ENCODE measurements around the gene CAMTA1.
A peak's percentile ranks its signal among the peaks of the same experiment; 100 is the strongest.

Gene CAMTA1

GRCh38 chr1:6777813-6778212 lies 7.4 kb upstream of the CAMTA1 start:
- no peak for DNase-seq

- DNase-seq, result no peak
These were observed 6.0 kb upstream of the CAMTA1 start for GRCh38 chr1:6779089-6779805.

DNA sequence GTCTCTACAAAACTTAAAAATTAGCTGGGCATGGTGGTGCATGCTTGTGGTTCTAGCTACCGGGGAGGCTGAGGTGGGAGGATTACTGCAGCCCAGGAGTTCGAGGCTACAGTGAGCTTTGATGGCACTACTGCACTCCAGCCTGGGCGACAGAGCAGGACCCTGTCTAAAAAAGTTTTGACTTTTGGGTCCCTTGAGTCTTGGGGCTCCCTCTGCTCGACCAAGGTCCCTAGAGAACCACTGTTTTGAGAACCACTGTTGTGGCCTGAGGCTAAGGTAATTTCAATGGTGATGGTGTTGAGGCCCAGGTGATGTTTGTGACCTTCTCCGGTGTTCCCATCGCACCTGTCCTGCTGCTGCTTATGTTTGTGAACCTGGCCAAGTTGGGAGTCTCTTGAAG lies 3.1 kb upstream of the CAMTA1 start:
- no peak for DNase-seq

DNA sequence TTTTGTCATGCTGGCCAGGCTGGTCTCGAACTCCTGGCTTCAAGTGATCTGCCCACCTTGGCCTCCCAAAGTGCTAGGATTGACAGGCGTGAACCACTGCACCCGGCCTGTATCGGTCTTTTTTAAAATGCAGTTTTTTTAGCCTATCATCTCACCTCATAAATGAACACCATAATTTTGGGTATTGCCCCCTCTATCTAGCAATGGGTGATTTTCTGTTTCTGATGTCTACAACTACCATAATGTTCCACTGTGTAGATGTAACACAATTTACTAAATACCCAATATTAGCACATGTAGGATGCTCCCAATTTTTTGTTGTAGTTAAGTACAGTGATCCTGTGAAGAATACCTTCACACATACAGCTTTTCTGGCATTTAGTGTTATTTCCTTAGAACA lies 2.0 kb upstream of the CAMTA1 start:
- DNase-seq, result no peak

DNA sequence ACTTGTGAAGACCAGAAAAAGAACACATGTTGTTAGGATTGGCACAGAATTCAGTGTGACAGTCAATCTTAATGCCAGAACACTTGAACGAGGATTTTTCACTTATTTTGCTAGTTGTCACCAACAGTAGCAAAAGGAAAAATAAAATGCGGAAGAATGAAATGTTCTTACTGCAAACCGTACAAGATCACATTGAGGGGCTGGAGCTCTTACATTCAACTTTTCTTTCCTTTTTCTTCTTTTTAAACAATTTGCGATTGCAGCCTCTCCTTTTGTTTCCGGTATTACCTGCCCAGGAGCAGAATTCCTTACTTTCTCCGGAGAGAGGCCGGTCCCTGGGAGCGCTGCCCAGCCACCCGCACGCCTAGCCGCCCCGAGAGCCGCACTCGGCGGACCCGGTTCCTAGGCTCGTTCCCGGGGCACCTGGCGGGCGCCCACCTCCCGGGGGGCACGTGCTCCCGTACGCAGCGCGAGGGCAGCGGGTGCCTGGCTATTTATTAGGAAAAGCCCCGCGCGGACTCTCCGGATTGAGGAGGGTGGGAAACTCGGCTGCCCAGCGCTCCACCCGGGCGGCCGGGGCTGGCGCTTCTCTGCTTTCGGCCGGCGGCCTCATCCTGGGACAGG lies 1.2 kb upstream of the CAMTA1 start:
- no peak for DNase-seq

DNA sequence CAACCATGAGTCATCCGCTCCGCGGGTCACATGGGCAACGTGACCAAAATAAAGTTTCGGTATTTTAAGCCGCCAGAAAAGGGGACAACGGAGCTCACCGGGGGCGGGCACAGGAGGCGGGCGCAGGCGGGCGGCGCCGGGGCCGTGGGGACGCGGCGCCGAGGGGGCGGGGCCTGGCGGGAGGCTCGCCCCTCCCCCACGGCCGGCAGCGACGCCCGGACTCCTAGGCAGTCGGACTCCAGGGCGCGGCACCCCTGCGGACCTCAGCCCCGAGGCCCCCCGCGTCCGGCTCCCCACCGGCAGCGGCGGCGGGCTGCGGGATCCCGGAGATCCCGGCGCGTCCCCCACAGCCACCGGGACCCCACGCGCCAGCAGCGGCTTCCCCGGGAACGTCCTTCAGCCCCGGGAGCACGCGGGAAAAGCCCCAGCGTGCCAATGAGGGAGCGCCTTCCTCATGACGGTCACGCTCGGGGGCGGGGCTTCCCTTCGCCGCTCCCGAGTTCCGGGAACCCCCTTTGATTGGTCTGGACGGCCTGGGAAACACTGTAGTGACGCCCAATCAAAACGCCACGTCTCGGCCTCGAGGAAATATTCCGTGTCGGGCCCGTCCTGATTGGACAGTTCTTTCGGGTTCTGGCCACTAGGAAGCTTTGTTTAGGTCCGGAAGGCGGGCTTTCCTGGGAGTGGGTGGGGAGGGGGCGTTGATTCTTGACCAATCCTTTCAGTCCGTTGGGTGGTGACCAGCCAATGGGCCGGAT lies 515 bp upstream of the CAMTA1 start:
- peak; percentile 98 for DNase-seq

DNA sequence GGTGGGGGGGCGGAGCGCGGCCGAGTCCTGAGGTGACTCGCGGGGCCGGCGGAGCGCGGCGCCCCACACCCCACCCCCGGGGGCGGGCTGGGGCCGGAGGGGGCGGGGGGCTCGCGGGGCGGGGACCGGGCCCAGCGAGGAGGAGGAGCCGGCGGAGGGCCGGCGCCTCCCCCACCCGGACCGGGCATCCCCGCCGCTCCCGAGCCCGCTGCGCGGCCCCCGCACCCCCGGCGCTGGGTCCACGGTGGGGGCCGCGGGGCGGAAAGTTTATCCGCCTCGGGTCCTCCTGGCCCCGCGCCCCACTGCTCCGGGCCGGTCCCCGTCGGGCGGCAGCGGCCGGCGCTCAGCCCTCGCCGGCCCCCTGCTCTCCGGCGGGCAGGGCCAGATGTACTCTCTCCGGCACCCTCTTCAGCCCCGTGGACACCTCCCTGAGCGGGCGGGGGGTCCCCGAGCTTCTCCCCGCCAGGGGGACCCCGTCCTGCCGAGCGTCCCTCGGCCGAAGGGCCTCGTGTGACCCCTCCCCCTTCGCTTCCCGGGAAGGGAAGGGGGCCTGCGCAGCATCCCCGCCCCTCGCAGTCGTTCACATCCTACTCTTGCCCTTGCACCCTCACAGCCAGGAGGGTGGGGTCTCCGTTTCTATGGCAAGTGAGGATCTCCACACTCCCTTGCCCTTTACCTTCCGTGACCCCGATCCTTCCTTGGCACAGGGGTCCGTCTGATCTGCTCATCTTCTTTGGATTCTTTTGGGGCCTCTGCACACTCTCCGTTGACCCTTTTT lies 663 bp downstream of the CAMTA1 start:
- DNase-seq, result no peak

- no peak for DNase-seq
These were observed 3.7 kb downstream of the CAMTA1 start for GRCh38 chr1:6788946-6789345.

DNA sequence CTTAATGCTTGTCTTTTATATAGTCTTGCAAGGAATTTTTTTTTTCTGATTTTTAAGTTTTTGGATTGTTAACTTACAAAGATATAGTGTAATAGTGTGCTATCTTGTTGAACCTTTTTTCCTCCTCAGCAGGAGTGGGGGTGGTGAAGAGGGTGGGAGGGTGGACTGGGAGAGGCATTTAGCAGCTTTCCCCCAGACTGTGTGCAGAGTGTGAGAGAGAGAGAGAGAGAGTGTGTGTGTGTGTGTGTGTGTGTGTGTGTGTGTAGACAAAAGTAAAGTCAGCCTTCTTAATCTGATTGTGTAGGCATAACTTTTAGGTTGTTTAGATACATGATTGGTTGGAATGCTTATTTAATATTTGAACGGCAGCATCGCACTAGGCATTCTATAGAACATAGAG lies 4.9 kb downstream of the CAMTA1 start:
- DNase-seq, result no peak

- DNase-seq, result no peak
These were observed 8.9 kb downstream of the CAMTA1 start for GRCh38 chr1:6794164-6794563.

DNA sequence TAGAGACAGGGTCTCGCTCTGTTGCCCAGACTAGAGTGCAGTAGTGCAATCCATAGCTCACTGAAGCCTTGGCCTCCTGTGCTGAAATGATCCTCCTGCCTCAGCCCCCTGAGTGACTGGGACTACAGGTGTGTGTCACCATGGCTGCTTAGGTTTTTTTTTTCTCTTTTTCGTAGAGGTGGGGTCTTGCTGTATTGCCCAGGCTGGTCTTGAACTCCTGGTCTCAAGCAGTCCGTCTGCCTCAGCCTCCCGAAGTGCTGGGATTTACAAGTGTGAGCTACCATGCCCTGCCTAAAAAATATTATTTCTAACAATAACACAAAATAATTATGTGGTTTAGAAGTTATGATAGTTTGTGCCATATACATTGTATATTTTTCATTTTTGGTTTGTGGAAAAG lies 9.9 kb downstream of the CAMTA1 start:
- DNase-seq, result no peak

- DNase-seq, result no peak
These were observed 10.4 kb downstream of the CAMTA1 start for GRCh38 chr1:6795661-6796060.

- DNase-seq, result no peak
These were observed 10.8 kb downstream of the CAMTA1 start for GRCh38 chr1:6796095-6796494.

- no peak for DNase-seq
These were observed 14.2 kb downstream of the CAMTA1 start for GRCh38 chr1:6799499-6799898.

DNA sequence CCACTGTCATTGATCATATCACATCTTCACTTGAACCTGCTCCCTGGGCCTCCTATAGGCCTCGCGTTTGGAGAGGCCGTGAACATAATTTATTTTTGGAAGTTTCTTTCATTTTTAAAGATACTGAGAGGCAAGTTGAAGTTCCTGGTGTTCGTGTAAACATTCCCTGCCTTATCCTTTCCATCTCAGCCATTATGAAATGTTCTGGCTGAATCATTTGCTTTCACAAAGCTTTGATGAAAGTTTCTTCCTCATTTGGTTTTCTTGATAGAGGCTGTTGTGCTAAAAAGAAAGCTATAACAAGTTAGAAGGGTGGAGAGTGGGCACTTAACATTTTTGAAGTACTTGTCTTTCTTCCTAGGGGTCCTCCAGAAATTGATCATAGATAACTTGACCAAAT lies 15.5 kb downstream of the CAMTA1 start:
- DNase-seq, result no peak

GRCh38 chr1:6801199-6801598 lies 15.9 kb downstream of the CAMTA1 start:
- DNase-seq, result no peak

DNA sequence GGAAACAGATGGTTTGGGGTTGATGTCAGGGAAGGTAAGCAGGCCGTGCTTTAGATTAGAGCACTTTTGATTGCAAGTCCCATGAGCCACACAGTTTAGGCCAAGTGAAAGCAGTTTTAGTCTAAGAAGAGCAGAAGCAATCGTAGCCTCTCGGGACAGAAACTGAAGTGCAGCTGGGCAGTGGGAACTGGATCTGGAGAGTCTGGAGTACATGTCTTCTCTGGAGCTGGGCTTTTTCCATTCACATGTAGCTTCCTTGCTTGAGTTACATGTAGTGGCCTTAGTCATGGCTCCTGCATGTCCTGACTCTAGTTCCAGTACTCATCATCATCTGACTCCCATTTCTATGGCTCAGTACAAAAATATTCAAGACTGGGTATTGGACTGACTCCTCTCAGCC lies 16.7 kb downstream of the CAMTA1 start:
- no peak for DNase-seq

GRCh38 chr1:6802454-6802853 lies 17.2 kb downstream of the CAMTA1 start:
- DNase-seq, result no peak

GRCh38 chr1:6802893-6803292 lies 17.6 kb downstream of the CAMTA1 start:
- no peak for DNase-seq

- DNase-seq, result no peak
These were observed 18.1 kb downstream of the CAMTA1 start for GRCh38 chr1:6803357-6803756.

DNA sequence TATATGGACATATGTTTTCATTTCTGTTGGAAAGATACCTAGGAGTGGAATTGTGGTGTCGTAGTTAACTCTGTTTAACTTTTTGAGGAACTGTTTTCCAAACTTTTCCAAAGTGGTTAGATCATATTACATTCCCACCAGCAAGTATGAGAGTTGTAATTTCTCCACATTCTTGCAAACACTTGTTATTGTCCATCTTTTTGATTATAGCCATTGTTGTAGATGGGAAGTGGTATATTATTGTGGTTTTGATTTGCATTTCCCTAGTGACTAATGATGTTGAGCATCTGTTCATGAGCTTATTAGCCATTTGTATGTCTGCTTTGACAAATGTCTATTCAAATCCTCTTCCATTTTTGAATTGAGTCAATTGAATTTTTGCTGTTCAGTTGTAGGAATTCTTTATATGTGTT lies 19.8 kb downstream of the CAMTA1 start:
- DNase-seq, result no peak

GRCh38 chr1:6807782-6808181 lies 22.5 kb downstream of the CAMTA1 start:
- no peak for DNase-seq

DNA sequence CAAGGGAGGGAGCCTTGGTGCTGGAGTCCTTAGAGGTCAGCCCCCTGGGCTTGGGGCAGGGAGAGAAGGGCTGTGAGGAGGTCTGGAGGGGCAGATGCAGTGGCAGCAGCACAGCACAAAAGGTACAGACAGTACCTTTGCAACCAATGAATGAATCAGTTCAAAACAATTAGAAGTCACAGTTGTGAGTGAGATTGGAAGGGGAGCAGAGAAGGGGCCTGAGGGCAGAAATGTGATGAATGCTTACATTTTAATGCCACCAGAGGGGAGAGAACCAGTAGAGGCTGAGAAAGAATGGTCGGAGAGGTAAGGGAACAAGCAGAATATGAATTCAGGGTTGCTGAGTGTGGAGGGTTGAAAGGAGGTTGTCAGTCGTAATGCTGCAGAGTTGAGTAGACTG lies 24.2 kb downstream of the CAMTA1 start:
- no peak for DNase-seq
